Sigmoid colon (tissue), 4 donors: ENCODE results near the gene ZNF205.

Experiments used
- POLR2AphosphoS5 ChIP-seq, 4 donors: sonication (generic); formaldehyde crosslinking; IDR thresholded peaks; one replicate each; pipeline ENCODE4 v1.6.1; 2017; ENCODE audit warnings: antibody characterized with exemption in 4 of 4
- TF ChIP-seq, protein P1 (sequence below), 4 experiments: fragments of 450-650 bp in 3 of 4; fragments of 200-600 bp in 1 of 4; IDR thresholded peaks; one replicate each; pipeline ENCODE4 v1.5.1; 2016 to 2019; ENCODE audit warnings: antibody characterized with exemption in 4 of 4, mild to moderate bottlenecking in 3 of 4, moderate library complexity in 2 of 4

DNA sequence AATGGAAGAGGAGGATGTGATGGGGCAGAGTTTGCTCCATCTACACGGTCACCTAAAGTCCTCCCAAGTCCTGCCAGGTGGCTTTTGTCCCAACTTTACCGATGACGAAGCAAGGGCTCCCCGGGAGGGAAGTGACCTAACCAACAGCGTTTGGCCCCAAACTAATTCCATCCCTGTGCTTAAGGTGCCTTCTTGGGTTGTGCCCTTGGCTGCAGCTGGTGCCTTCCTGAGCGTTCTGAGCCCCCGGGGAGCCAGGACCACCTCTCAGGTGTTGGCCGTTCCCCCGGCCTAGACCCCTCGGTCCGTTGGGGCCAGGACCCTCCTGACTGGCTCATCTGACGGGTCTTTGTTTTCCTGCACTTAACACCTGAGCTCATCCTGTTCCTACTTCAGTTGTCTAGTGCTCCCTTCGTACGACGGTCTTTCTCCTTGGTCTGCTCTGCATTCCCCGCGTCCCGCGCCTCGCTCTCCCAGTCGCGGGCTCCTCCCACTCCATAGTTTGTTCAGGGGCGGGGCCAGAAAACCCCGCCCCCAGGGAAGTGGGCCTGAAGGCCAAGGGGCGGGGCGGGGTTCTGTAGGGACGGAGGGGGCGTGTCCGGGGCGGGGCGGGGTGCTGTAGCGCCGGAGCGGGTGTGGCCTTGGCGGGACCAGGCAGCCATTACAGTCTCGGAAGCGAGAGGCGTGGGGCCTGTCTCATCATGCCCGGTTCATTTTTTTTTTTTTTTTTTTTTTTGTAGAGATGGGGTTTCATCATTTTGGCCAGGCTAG is 12.5 kb upstream of the ZNF205 start:
- TF ChIP-seq, protein P1, sequence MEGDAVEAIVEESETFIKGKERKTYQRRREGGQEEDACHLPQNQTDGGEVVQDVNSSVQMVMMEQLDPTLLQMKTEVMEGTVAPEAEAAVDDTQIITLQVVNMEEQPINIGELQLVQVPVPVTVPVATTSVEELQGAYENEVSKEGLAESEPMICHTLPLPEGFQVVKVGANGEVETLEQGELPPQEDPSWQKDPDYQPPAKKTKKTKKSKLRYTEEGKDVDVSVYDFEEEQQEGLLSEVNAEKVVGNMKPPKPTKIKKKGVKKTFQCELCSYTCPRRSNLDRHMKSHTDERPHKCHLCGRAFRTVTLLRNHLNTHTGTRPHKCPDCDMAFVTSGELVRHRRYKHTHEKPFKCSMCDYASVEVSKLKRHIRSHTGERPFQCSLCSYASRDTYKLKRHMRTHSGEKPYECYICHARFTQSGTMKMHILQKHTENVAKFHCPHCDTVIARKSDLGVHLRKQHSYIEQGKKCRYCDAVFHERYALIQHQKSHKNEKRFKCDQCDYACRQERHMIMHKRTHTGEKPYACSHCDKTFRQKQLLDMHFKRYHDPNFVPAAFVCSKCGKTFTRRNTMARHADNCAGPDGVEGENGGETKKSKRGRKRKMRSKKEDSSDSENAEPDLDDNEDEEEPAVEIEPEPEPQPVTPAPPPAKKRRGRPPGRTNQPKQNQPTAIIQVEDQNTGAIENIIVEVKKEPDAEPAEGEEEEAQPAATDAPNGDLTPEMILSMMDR (IDR thresholded peaks at IDR 0.05), result no peak
- TF ChIP-seq POLR2AphosphoS5 (IDR thresholded peaks at IDR 0.05), result no peak
